Cardiac fibroblast (primary cell): Measurements from ENCODE around the gene ANKRD27.

Experiments used
- DNase-seq, 2 donors: peaks; one replicate each; pipeline versions ENCODE4 v3.0.0 to v3.0.0-alpha.2; 2010; ENCODE audit warnings: low read depth in 2 of 2
- H3K4me3 ChIP-seq, 2 donors: replicated peaks in 1 of 2; 1 replicate in 1 of 2; 2 replicates in 1 of 2; pipeline ENCODE4 v1.5.1; 2011; ENCODE audit warnings: low read depth in 2 of 2, low read length in 2 of 2, mild to moderate bottlenecking in 2 of 2, moderate library complexity in 1 of 2
- TF ChIP-seq, protein P1 (sequence below): IDR thresholded peaks from one replicate; pipeline ENCODE4 v1.5.1; 2011; ENCODE audit warnings: low read depth, mild to moderate bottlenecking, low read length, inconsistent platforms

The ANKRD27 gene

DNA sequence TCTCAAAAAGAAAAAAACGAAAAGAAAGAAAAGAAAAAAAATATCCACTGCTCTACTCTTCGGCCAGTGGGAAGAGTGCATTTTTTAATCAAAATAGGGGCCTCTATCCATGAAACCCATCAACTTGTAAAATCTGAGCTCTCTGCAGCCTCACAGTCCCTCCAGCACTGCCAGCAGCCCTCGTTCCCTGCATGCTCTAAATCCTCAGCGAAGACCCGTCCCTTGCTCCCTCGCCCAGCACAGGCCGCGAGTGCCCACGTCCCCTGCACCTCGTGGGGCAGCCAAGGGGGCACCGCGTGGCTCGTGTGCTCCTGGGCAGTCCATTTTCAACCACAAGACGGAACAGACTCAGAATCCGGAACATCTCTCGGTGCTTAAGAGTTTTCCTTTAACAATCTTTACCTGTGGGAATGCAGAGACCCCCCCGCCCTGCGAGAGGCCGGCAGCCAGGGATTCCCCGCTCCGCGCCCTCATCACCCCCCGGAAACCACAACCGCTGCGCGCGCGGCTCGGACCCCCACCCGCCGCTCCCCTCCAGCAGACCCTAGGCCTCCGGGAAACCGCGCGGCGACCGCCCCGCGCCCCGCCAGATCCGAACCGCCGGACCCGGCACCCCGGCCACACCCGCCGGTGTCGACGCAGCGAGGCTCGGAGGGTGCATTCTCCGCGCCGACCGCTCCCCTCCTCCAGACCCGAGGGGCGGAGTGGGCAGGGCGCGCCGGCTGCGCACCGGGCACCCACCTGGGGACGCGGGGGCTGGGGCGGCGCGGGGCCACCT is 638 bp downstream of the ANKRD27 start:
- H3K4me3 ChIP-seq, result peak overlapping the region; percentile 73 to 87
- TF ChIP-seq, protein P1, sequence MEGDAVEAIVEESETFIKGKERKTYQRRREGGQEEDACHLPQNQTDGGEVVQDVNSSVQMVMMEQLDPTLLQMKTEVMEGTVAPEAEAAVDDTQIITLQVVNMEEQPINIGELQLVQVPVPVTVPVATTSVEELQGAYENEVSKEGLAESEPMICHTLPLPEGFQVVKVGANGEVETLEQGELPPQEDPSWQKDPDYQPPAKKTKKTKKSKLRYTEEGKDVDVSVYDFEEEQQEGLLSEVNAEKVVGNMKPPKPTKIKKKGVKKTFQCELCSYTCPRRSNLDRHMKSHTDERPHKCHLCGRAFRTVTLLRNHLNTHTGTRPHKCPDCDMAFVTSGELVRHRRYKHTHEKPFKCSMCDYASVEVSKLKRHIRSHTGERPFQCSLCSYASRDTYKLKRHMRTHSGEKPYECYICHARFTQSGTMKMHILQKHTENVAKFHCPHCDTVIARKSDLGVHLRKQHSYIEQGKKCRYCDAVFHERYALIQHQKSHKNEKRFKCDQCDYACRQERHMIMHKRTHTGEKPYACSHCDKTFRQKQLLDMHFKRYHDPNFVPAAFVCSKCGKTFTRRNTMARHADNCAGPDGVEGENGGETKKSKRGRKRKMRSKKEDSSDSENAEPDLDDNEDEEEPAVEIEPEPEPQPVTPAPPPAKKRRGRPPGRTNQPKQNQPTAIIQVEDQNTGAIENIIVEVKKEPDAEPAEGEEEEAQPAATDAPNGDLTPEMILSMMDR, result no peak
- no peak for DNase-seq

DNA sequence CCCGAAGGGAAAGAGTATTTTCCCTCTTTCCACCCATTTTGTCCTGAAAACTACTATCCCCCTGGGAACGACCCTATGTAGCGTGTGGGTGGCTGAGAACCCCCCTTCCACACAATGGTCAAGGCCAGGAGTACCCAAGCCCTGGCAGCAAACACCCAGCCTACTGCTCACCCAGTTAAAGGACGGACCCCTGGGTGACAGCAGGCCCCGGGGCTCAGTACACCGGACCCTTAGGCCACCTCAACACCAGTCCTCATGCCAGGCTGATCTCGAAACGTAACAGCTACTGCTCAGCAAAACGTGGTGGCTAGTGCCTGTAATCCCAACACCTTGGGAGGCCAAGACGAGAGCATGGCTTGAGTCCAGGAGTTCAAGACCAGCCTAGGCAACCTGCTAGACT is 1.4 kb downstream of the ANKRD27 start:
- TF ChIP-seq, protein P1, result no peak
- no peak for DNase-seq
- H3K4me3 ChIP-seq, result peak overlapping the region in 1 of 2 donors; percentile 87

DNA sequence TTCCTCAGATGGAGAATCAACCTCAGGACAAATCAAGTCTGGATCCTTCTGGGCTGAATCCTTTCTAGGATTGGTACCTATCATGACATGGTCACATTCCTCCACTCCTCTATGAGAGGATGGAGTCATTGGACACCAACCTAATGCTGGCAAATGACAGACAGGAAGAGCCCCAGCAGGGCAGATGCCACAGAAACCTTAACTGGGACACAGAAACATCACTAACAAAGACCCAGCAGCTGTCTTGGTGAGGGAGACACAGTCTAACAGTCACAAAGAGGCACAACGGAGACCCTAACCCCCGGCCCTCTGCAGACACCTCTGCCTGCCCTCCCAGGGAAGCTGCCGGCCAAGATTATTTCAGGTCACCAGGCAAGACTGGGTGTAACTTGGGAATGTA is 2.1 kb downstream of the ANKRD27 start:
- TF ChIP-seq, protein P1, result no peak
- no peak for DNase-seq
- H3K4me3 ChIP-seq, result no peak overlapping the region

DNA sequence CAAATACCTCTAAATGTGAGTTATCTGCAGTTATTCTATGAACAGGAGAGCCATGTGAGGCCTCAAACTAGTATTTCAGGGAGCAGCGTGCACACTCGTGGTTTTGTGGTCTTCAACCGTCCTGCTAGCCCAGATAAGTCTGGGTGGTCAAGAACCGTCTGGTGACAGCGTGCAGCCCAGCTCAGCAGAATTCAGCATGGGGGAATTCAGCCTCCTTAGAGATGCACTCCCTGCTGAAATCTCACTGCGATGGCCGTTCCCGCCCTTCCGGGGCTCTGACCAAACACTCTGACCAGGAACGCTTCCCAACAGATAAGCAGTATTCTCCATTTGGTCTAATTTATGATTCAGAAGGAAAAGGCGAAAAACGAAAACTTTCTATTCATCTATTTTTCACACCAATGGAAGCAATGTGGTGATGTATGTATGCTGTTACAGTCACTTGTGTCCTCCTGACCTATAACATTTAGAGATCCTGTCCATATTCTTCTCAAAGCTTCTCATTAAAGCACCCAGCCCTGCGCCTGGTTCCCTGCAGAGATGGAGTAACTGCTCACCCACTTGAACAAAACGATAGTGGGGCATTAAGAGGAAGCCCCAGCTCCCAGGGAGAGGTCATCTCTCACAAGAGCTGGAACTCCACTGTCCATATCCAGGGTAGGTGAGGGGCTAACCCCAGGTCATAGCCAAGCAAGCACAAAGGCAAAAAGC is 2.9 kb downstream of the ANKRD27 start:
- DNase-seq, result peak in 1 of 2 donors; percentile 26
- TF ChIP-seq, protein P1, result no peak
- H3K4me3 ChIP-seq, result no peak overlapping the region

DNA sequence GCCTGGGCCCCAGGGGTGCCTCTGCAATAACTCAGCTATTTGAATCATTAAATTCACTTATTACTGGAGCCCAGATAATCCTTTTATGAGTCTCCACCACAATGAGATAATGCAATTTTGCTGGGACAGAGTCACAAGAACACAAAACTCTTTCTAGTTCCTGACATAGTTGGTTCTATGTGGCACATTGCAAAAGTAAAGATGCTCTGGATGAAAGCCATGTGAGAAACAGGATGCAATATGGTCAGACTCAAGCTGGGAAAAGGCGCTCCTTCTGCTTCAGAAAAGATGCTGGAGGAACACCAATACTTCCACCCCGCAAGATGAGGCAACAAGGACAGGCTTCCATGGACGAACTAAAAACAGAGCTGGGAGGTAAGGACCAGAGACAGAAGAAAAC is 5.7 kb downstream of the ANKRD27 start:
- no peak overlapping the region for H3K4me3 ChIP-seq
- DNase-seq, result no peak
- TF ChIP-seq, protein P1, result no peak

DNA sequence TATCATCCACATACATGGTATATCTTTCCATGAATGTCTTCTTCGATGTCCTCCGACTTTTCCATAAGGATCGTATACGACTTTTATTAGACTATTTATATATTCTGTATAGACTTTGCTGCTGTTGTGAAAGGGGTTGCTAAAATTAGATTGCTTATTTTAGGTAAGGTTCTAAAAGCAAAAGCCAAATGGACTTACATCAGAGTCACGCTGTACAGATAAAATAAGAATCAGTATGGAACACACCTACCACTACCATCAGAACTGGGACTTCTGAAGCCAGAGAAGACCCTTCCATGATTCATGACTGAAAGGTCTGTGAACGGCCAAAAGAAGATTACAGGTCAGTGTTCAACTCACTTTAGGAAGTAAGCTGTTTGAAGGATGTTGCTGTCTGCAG is 8.9 kb downstream of the ANKRD27 start:
- no peak for DNase-seq

More for the DNA sequence above, 8.9 kb downstream of the ANKRD27 start:
- H3K4me3 ChIP-seq, result no peak overlapping the region
- TF ChIP-seq, protein P1, result no peak
